Body of pancreas (tissue), 4 donors: ENCODE results near the gene ACSL4.

ENCODE experiments used
- POLR2A ChIP-seq, 3 donors: fragments of 450-650 bp; IDR thresholded peaks; one replicate each; pipeline ENCODE4 v1.6.1; 2016; ENCODE audit warnings: antibody characterized with exemption in 3 of 3, mild to moderate bottlenecking in 2 of 3
- TF ChIP-seq, protein P1 (sequence below), 7 experiments: fragments of 450-650 bp in 4 of 7; fragments of 200-600 bp in 3 of 7; sonication (generic) in 3 of 7; IDR thresholded peaks; one replicate each; pipeline ENCODE4 v1.5.1; 2016 to 2019; ENCODE audit warnings: antibody characterized with exemption in 7 of 7

DNA sequence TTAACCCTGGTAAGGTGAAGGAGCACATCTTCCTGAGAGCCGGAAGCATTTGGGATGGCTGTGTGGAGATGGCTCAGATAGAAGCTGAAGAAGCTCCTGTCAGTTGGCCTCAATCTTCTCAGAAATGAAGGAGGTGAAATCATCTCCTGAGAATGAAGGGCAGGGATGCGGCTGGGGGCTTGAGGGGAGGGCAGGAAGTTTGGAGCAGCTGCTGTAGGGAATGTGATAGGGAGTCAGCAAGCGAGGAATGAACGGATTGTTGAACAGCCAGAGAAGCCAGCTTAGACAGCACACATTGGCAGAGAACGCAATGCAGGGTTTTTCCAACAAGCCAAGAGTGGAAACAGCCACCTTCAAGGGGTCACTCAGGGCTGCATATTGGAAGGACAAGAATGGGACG, 118.1 kb downstream of the ACSL4 start:
- TF ChIP-seq, protein P1, sequence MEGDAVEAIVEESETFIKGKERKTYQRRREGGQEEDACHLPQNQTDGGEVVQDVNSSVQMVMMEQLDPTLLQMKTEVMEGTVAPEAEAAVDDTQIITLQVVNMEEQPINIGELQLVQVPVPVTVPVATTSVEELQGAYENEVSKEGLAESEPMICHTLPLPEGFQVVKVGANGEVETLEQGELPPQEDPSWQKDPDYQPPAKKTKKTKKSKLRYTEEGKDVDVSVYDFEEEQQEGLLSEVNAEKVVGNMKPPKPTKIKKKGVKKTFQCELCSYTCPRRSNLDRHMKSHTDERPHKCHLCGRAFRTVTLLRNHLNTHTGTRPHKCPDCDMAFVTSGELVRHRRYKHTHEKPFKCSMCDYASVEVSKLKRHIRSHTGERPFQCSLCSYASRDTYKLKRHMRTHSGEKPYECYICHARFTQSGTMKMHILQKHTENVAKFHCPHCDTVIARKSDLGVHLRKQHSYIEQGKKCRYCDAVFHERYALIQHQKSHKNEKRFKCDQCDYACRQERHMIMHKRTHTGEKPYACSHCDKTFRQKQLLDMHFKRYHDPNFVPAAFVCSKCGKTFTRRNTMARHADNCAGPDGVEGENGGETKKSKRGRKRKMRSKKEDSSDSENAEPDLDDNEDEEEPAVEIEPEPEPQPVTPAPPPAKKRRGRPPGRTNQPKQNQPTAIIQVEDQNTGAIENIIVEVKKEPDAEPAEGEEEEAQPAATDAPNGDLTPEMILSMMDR (IDR thresholded peaks at IDR 0.05) = no peak
- no peak for TF ChIP-seq POLR2A (IDR thresholded peaks at IDR 0.05)
